NK-92 (cell line): Measurements from ENCODE around the gene CD109.

Experiments used
- DNase-seq: peaks from one replicate; lab custom pipeline; 2025; ENCODE audit not compliant: unreplicated experiment; lab: John Stamatoyannopoulos, UW

CD109 gene

DNA sequence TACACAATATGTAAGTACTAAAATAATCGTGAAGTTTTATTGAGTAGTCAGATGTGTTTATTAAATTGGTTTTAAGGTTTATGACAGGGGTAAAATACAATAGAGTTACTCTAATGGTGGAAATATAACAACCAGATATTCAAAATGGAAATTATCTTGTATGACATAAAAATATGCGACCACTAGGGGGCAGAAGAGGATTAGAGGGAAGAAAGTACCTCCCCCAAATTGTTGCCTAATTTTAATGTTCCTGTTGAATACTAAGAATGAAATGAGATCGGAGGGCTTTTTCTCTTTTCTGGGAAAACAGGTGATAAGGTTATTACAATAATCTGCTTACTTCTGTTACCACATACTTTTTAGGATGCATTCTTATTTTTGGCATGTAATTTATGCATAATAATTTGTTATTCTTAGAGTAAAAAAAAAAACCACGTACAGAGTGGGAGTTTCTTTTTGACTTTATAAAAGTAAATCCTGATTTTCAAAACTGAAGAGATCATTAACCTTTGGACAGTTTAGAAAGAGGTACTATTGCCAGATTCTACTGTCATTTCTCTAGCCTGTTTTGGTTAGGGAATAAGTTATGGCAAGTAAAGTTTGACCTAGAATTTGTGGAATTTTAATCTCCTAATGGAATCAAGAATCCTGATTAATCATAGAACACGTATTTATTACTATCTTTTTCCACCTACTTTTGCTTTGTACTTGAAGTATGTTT is 159.2 kb downstream of the CD109 start:
- no peak for DNase-seq

GRCh38 chr6:73857341-73857890 is 161.4 kb downstream of the CD109 start:
- no peak for DNase-seq

GRCh38 chr6:73858376-73858775 is 162.4 kb downstream of the CD109 start:
- no peak for DNase-seq

DNA sequence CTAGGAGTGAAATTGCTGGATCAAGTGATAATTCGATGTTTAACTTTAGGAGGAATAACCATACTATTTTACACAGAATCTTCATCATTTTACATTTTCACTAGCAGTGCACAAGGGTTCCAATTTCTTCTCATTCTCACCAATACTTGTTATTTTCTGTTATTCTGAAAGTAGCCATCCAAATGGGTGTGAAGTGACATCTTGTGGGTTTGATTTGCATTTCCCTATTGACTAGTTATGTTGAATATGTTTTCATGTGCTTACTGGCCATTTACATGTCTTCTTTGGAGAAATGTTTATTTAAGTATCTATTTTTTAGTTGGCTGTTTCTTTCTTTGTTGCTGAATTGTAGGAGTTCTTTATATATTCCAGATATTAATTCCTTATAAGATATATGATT is 164.3 kb downstream of the CD109 start:
- DNase-seq, result no peak

- no peak for DNase-seq
These were observed 170.3 kb downstream of the CD109 start for GRCh38 chr6:73866305-73866704.

- DNase-seq, result no peak
These were observed 171.4 kb downstream of the CD109 start for GRCh38 chr6:73867411-73867810.

DNA sequence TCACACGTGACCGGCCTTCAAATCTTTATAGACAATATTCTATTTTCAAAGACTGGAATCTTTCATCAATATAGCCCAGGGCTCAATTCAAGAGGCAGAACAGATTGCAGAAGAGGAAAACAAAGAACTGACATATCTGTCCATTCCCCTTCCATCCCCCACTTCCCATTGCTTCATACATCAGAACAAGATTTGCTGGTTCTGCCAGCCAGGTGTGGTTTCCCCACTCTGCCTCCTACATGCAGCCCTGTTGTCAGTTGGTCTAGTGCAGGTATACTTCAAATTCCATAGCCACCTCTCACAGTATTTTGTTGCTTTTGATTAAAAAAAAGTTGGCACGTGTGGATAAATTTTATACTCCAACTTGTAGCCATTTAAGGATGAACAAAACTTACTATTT is 174.9 kb downstream of the CD109 start:
- no peak for DNase-seq

DNA sequence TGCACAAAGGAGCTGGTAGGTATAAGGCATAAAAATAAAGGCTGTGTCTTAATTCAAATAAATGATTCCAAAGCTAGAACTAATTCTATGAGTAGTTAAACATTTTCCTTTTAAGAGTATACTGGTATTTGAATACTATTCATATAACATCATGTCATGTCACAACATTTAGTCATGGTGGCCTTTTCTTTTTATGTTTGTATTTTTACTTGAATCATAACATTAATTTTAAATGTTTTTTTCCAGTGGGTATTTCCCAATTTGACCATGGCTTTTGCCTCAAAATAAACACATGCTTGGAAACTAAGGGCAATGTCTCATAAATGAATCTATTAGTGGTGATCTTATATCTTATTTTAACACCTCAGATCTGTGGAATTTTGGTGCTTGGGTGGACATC is 177.1 kb downstream of the CD109 start:
- no peak for DNase-seq
